Activated B cell treated with CpG ODN at 0.5 μM for 24 hours (primary cell): ENCODE measurements around the gene TOMM70. TPM values are rescaled to one million over a fixed set of nuclear protein-coding genes. Genes with fewer than 3 reads are reported as not detected.
"Not testable (repeated sequence)": the region's sequence is repeated elsewhere in the genome, so short reads cannot be mapped to it uniquely, and the experiment has no call there.

Source experiments
- ATAC-seq: fragments of 200-7000 bp; cut with Tn5 transposase; one replicate; pipeline ENCODE4 v1.10.0; 2021; ENCODE audit warnings: low read depth, mild to moderate bottlenecking, moderate library complexity
- CTCF ChIA-PET: fragments of 350-600 bp; sonication (Branson Sonifier 250); formaldehyde crosslinking; loops from one replicate; lab custom pipeline; 2021; ENCODE audit warnings: antibody characterized with exemption; lab: Charles Lee
- POLR2A ChIA-PET: fragments of 350-600 bp; sonication (Branson Sonifier 250); formaldehyde crosslinking; loops from one replicate; lab custom pipeline; 2021; ENCODE audit warnings: antibody characterized with exemption; lab: Charles Lee
- DNase-seq: peaks from one replicate; pipeline ENCODE4 v3.0.0; 2022
- H3K27ac Mint-ChIP-seq: one replicate; pipeline ENCODE4 v1.8.0; 2020; ENCODE audit warnings: mixed read lengths
- H3K27me3 Mint-ChIP-seq: one replicate; pipeline ENCODE4 v1.8.0; 2021; ENCODE audit warnings: mixed read lengths
- H3K36me3 Mint-ChIP-seq: one replicate; pipeline ENCODE4 v1.8.0; 2021; ENCODE audit warnings: low read depth, mixed read lengths
- H3K4me1 Mint-ChIP-seq: one replicate; pipeline ENCODE4 v1.8.0; 2021; ENCODE audit warnings: mixed read lengths
- H3K4me3 Mint-ChIP-seq: one replicate; pipeline ENCODE4 v1.8.0; 2020; ENCODE audit warnings: mild to moderate bottlenecking, mixed read lengths
- H3K9me3 Mint-ChIP-seq: one replicate; pipeline ENCODE4 v1.8.0; 2020; ENCODE audit warnings: mixed read lengths
- CTCF ChIP-seq: fragments of 200-600 bp; IDR thresholded peaks from one replicate; pipeline ENCODE4 v1.8.0; 2022; ENCODE audit warnings: antibody characterized with exemption, mild to moderate bottlenecking
- intact Hi-C: fragments of 100-400 bp; cut with micrococcal nuclease; formaldehyde crosslinking; loops from one replicate; pipeline ENCODE4 v1.15.1; 2024
- total RNA-seq: library from RNA; stranded (reverse); gene quantifications from 2 replicates; pipeline ENCODE4 v1.2.3, GENCODE V29; 2022

The TOMM70 gene
- total RNA-seq: 34.5 and 37.3 TPM in 2 replicates

DNA sequence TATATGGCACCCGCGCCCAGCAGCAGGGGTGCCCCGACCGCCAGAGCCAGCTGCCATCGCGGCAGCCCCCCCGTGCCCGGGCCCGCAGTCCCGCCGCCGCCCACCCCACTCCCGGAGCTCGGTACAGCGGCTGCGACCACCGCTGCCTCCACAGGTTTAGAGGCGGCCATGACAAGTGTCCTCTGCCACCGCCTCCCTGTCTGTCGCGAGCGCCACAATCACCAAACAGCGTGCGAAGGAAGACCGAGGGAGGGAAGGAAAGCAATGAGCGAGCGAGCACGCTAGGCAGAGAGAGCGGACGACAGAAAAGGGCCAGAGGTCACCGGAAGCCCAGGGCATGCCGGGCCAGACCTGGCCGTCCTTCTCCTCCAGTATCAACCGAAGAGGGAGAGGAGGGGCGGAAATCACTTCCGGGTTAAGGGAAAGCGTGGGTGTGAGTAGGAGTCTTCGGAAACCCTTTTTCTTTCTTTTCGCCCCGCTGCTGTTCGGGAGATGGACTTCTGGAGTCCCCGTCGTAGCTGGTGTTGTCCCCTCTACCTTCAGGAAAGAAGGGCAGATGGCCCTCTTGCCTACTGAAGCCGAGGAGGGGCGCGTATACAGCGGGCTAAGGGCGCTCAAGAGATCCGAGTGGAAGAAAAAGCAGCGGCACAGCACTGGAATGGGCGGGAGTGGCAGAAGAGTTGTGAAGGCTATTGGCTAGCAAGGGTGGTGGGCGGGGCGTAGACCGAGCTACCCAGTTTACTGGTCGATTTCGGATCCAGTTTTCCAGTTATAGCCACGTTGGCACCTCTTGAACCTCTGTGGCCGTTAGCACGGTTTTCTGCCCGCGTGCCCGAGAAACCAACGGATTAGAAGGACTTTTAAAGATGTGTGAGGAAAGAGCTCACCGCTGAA, at the start of gene TOMM70, which contains the start of gene LNP1:
TOMM70 (minus strand) TSS at position 310 of the 894 bp plus-strand sequence; CDS start at position 170, 140 bp downstream.
LNP1 (plus strand) TSS at position 760 of the 894 bp plus-strand sequence. CDS start 28,191 bp downstream, outside the sequence.
- no peaks in the 10 kb centered on the region for H3K9me3 Mint-ChIP-seq
- ChIA-PET POLR2A (interaction anchor here (0.5 to 2.8 kb wide), 16 partner anchors 9 to 1173 kb away, joined by 3 to 25 read pairs (median 4); partner anchors contain the start of genes CMSS1, NIT2, PCNP and SENP7), CTCF (interaction anchor here (1.4 to 2.0 kb wide), 4 partner anchors 11 to 569 kb away, joined by 3 to 6 read pairs (median 4); no protein-coding TSS in a partner anchor)
- DNase-seq: peak; percentile 86
- peak within 1 kb of the TSS; percentile 96 for H3K4me3 Mint-ChIP-seq
- H3K4me1 Mint-ChIP-seq: peaks cover 58% of the 10 kb centered on the region
- peak within 1 kb of the TSS; percentile 95 for H3K27ac Mint-ChIP-seq
- peaks cover 11% of the 10 kb centered on the region for H3K36me3 Mint-ChIP-seq
- intact Hi-C loops: loop anchor here (1.0 to 5.0 kb wide), 16 partner anchors 67 to 1878 kb away; partner anchors contain the start of genes CLDND1, CMSS1, CPOX and DCBLD2
- peak; percentile 92 for ATAC-seq
- no peak for TF ChIP-seq CTCF
- H3K27me3 Mint-ChIP-seq: no peaks in the 10 kb centered on the region

- ATAC-seq (no peak), DNase-seq (no peak)
- POLR2A ChIA-PET: no interaction called here
- no peaks in the 10 kb centered on the region for H3K27me3 Mint-ChIP-seq
- CTCF ChIA-PET: no interaction called here
- no peak overlapping the region for H3K27ac Mint-ChIP-seq
- H3K9me3 Mint-ChIP-seq: no peaks in the 10 kb centered on the region
- H3K4me1 Mint-ChIP-seq: no peaks in the 10 kb centered on the region
- intact Hi-C loops: no loop called here
- no peak for TF ChIP-seq CTCF
- no peaks in the 10 kb centered on the region for H3K36me3 Mint-ChIP-seq
- no peak overlapping the region for H3K4me3 Mint-ChIP-seq
These were observed 48.3 kb upstream of the TOMM70 start for GRCh38 chr3:100449214-100449613.

DNA sequence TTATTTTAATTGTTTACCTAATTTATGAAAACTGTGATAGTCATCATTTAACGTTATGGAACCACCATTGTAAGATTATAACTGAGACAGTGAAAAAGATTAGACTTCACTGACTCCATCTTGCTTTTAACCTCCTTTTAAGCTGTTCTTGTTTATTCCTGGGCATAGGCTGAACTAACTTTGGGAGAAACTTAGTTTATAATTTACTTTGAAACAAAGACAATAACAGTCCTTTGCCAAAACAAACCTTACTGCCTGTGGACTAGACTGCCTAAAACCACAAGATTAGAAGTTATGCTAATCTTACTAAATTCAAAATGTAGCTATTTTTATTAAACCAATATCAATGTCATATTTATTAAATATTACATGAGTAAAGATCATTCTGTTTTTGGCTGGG, 47.2 kb upstream of the TOMM70 start:
- Mint-ChIP-seq H3K4me1 (no peaks in the 10 kb centered on the region), H3K9me3 (peaks cover 3% of the 10 kb centered on the region), H3K27me3 (no peaks in the 10 kb centered on the region), H3K4me3 (no peak overlapping the region), H3K36me3 (no peaks in the 10 kb centered on the region), H3K27ac (no peak overlapping the region)
- no peak for TF ChIP-seq CTCF
- intact Hi-C loops: no loop called here
- POLR2A ChIA-PET: no interaction called here
- DNase-seq (no peak), ATAC-seq (no peak)
- CTCF ChIA-PET: no interaction called here

- ATAC-seq, DNase-seq, H3K36me3 Mint-ChIP-seq, POLR2A ChIA-PET, H3K27me3 Mint-ChIP-seq, H3K4me1 Mint-ChIP-seq, CTCF ChIA-PET, H3K9me3 Mint-ChIP-seq, intact Hi-C loops, H3K4me3 Mint-ChIP-seq, H3K27ac Mint-ChIP-seq: not testable (repeated sequence)
These were observed 46.2 kb upstream of the TOMM70 start for GRCh38 chr3:100447067-100447466.

GRCh38 chr3:100443690-100444089, 42.8 kb upstream of the TOMM70 start:
- Mint-ChIP-seq H3K36me3 (no peaks in the 10 kb centered on the region), H3K4me3 (no peak overlapping the region), H3K4me1 (no peaks in the 10 kb centered on the region), H3K27me3 (no peaks in the 10 kb centered on the region), H3K9me3 (peaks cover 6% of the 10 kb centered on the region), H3K27ac (no peak overlapping the region)
- intact Hi-C loops: no loop called here
- ChIA-PET POLR2A (no interaction called here), CTCF (no interaction called here)
- no peak for DNase-seq
- TF ChIP-seq CTCF: no peak
- ATAC-seq: no peak
